UCSD-AML1 (cell line): ENCODE results near the gene CNGA3.
A peak's percentile ranks its signal among the peaks of the same experiment; 100 is the strongest.

Source experiments
- DNase-seq: peaks from one replicate; lab custom pipeline; 2025; ENCODE audit not compliant: unreplicated experiment; lab: John Stamatoyannopoulos, UW

CNGA3 gene

GRCh38 chr2:98376996-98377395 lies 30.7 kb downstream of the CNGA3 start:
- DNase-seq: no peak

- no peak for DNase-seq
Measured at GRCh38 chr2:98377544-98377943, 31.3 kb downstream of the CNGA3 start.

- no peak for DNase-seq
Measured at GRCh38 chr2:98378196-98378595, 31.9 kb downstream of the CNGA3 start.

GRCh38 chr2:98378901-98379300 lies 32.6 kb downstream of the CNGA3 start:
- peak; percentile 18 for DNase-seq

- DNase-seq: no peak
Measured at GRCh38 chr2:98379311-98380202, 33.3 kb downstream of the CNGA3 start.

GRCh38 chr2:98380203-98380535 lies 33.9 kb downstream of the CNGA3 start:
- no peak for DNase-seq

- DNase-seq: no peak
Measured at GRCh38 chr2:98381494-98381893, 35.2 kb downstream of the CNGA3 start.

GRCh38 chr2:98382086-98382485 lies 35.8 kb downstream of the CNGA3 start:
- no peak for DNase-seq

- DNase-seq: no peak
Measured at GRCh38 chr2:98382739-98383138, 36.5 kb downstream of the CNGA3 start.

GRCh38 chr2:98383166-98383565 lies 36.9 kb downstream of the CNGA3 start:
- DNase-seq: no peak

- peak; percentile 77 for DNase-seq
Measured at GRCh38 chr2:98385050-98385699, 38.9 kb downstream of the CNGA3 start.

- no peak for DNase-seq
Measured at GRCh38 chr2:98387478-98387877, 41.2 kb downstream of the CNGA3 start.

- DNase-seq: no peak
Measured at GRCh38 chr2:98388081-98388480, 41.8 kb downstream of the CNGA3 start.

GRCh38 chr2:98388601-98389250 lies 42.5 kb downstream of the CNGA3 start:
- DNase-seq: no peak

GRCh38 chr2:98389251-98389605 lies 43.0 kb downstream of the CNGA3 start:
- DNase-seq: no peak

GRCh38 chr2:98390571-98391476 lies 44.6 kb downstream of the CNGA3 start:
- DNase-seq: no peak

GRCh38 chr2:98391581-98392270 lies 45.5 kb downstream of the CNGA3 start:
- no peak for DNase-seq

- no peak for DNase-seq
Measured at GRCh38 chr2:98393354-98393753, 47.1 kb downstream of the CNGA3 start.

- no peak for DNase-seq
Measured at GRCh38 chr2:98394595-98395153, 48.4 kb downstream of the CNGA3 start.

GRCh38 chr2:98395977-98396376 lies 49.7 kb downstream of the CNGA3 start:
- no peak for DNase-seq
